SU-DHL-6 (cell line): ENCODE results near the gene CIT.

Experiments used
- H2AFZ ChIP-seq: fragments of 200-600 bp; sonication (generic); 2 replicates; pipeline ENCODE4 v1.6.1; 2014; ENCODE audit warnings: low read depth, mild to moderate bottlenecking, moderate library complexity, mixed read lengths, antibody characterized with exemption, low read length; ENCODE audit not compliant: severe bottlenecking
- H3F3A ChIP-seq: fragments of 200-600 bp; shearing (Covaris generic); 2 replicates; pipeline ENCODE4 v1.6.0; 2016; ENCODE audit warnings: antibody characterized with exemption, mild to moderate bottlenecking; ENCODE audit not compliant: insufficient read depth
- H3K27ac ChIP-seq: fragments of 200-600 bp; sonication (generic); 2 replicates; pipeline ENCODE4 v1.5.1; 2016; ENCODE audit warnings: low read depth, mild to moderate bottlenecking, low read length, moderate library complexity, mixed read lengths
- H3K27me3 ChIP-seq: fragments of 200-600 bp; sonication (generic), shearing (Covaris generic); 2 replicates; pipeline ENCODE4 v1.6.0; 2014; ENCODE audit warnings: mild to moderate bottlenecking, low read length
- H3K36me3 ChIP-seq: fragments of 200-600 bp; sonication (generic); 2 replicates; pipeline ENCODE4 v1.6.1; 2014; ENCODE audit warnings: mild to moderate bottlenecking, low read length, mixed read lengths
- H3K4me2 ChIP-seq: fragments of 300-600, 200-600 bp; shearing (Covaris generic), sonication (generic); 2 replicates; pipeline ENCODE4 v1.6.0; 2014; ENCODE audit warnings: low read length, low read depth, mild to moderate bottlenecking; ENCODE audit not compliant: poor library complexity, severe bottlenecking
- H3K4me3 ChIP-seq: fragments of 200-600 bp; sonication (generic); 2 replicates; pipeline ENCODE4 v1.5.1; 2014; ENCODE audit warnings: antibody characterized with exemption, low read length, mild to moderate bottlenecking, mixed read lengths; ENCODE audit not compliant: insufficient read depth, poor library complexity, severe bottlenecking
- H3K79me2 ChIP-seq: fragments of 200-600 bp; sonication (generic); 2 replicates; pipeline ENCODE4 v1.6.1; 2014; ENCODE audit warnings: mild to moderate bottlenecking, low read length, moderate library complexity; ENCODE audit not compliant: insufficient read depth
- H3K9ac ChIP-seq: fragments of 200-600 bp; sonication (generic); 2 replicates; pipeline ENCODE4 v1.7.0; 2014; ENCODE audit warnings: mild to moderate bottlenecking, low read length
- H3K9me2 ChIP-seq: fragments of 200-600 bp; sonication (generic); replicated peaks from 2 replicates; pipeline ENCODE4 v1.6.1; 2014; ENCODE audit warnings: low read length; ENCODE audit not compliant: insufficient read depth
- H3K9me3 ChIP-seq: fragments of 200-600 bp; sonication (generic); 2 replicates; pipeline ENCODE4 v1.6.1; 2014; ENCODE audit warnings: low read length, mixed read lengths; ENCODE audit not compliant: insufficient read depth
- H4K20me1 ChIP-seq: fragments of 200-600 bp; sonication (generic); 2 replicates; pipeline ENCODE4 v1.6.1; 2014; ENCODE audit warnings: low read depth, mild to moderate bottlenecking, antibody characterized with exemption, low read length, moderate library complexity, mixed read lengths
- CTCF ChIP-seq: fragments of 200-600 bp; sonication (generic); IDR thresholded peaks from one replicate; pipeline ENCODE4 v1.5.1; 2017; ENCODE audit warnings: antibody characterized with exemption, mild to moderate bottlenecking, low read length, moderate library complexity; ENCODE audit not compliant: insufficient read depth, poor library complexity, severe bottlenecking
- EZH2phosphoT487 ChIP-seq: fragments of 200-600 bp; sonication (generic), shearing (Covaris generic); conservative IDR thresholded peaks from 2 replicates; pipeline ENCODE4 v1.6.1; 2018; ENCODE audit warnings: mild to moderate bottlenecking, antibody characterized with exemption, low read length, moderate library complexity, mixed read lengths

The CIT gene

GRCh38 chr12:119746169-119746568 lies 131.0 kb downstream of the CIT start:
- TF ChIP-seq CTCF (no peak), EZH2phosphoT487 (no peak)
- no peak overlapping the region for H3K9ac ChIP-seq
- H4K20me1 ChIP-seq = no peaks in the 10 kb centered on the region
- no peaks in the 10 kb centered on the region for H3K27me3 ChIP-seq
- H3K27ac ChIP-seq = no peak overlapping the region
- H3K36me3 ChIP-seq = peaks cover 61% of the 10 kb centered on the region
- no peaks in the 10 kb centered on the region for H3K79me2 ChIP-seq
- no peak overlapping the region for H3K4me3 ChIP-seq
- H3K9me3 ChIP-seq = peaks cover 17% of the 10 kb centered on the region; the same call in 1 of the 2 replicates
- no peaks in the 10 kb centered on the region for H3F3A ChIP-seq
- H3K9me2 ChIP-seq = no peaks in the 10 kb centered on the region
- no peak overlapping the region for H3K4me2 ChIP-seq
- no peak overlapping the region for H2AFZ ChIP-seq

- H3K9me3 ChIP-seq = peaks cover 17% of the 10 kb centered on the region; the same call in 1 of the 2 replicates
- TF ChIP-seq CTCF (no peak), EZH2phosphoT487 (no peak)
- no peak overlapping the region for H3K4me2 ChIP-seq
- no peak overlapping the region for H3K9ac ChIP-seq
- H3K27ac ChIP-seq = no peak overlapping the region
- no peaks in the 10 kb centered on the region for H4K20me1 ChIP-seq
- no peaks in the 10 kb centered on the region for H3K27me3 ChIP-seq
- no peaks in the 10 kb centered on the region for H3F3A ChIP-seq
- no peak overlapping the region for H2AFZ ChIP-seq
- no peak overlapping the region for H3K4me3 ChIP-seq
- H3K9me2 ChIP-seq = no peaks in the 10 kb centered on the region
- no peaks in the 10 kb centered on the region for H3K79me2 ChIP-seq
- H3K36me3 ChIP-seq = peaks cover 59% of the 10 kb centered on the region
These were observed 132.1 kb downstream of the CIT start for GRCh38 chr12:119744900-119745606.

- Histone ChIP-seq H3K4me3 (no peak overlapping the region), H3K27ac (no peak overlapping the region), H3K36me3 (peaks cover 49% of the 10 kb centered on the region), H3K9ac (no peak overlapping the region), H2AFZ (no peak overlapping the region), H3K9me3 (peaks cover 17% of the 10 kb centered on the region; the same call in 1 of the 2 replicates), H3K9me2 (no peaks in the 10 kb centered on the region), H3K4me2 (no peak overlapping the region), H3K79me2 (no peaks in the 10 kb centered on the region), H3F3A (no peaks in the 10 kb centered on the region), H4K20me1 (no peaks in the 10 kb centered on the region), H3K27me3 (no peaks in the 10 kb centered on the region)
- no peak for TF ChIP-seq EZH2phosphoT487
- no peak for TF ChIP-seq CTCF
These were observed 134.4 kb downstream of the CIT start for GRCh38 chr12:119742700-119743099.
